Tongue (tissue), 2 donors: ENCODE results near the gene TDRD5. TPM values are rescaled to one million over a fixed set of nuclear protein-coding genes. Genes with fewer than 3 reads are reported as not detected.
"Not testable (repeated sequence)": the region's sequence is repeated elsewhere in the genome, so short reads cannot be mapped to it uniquely, and the experiment has no call there.

Experiments used
- DNase-seq: peaks from one replicate; pipeline ENCODE4 v3.0.0-alpha.2; 2015
- total RNA-seq: library from RNA; depleted of rRNA; stranded (reverse); fragments of >200 nt; gene quantifications from one replicate; pipeline ENCODE4 v1.2.3, GENCODE V29; 2014

Gene TDRD5
- total RNA-seq, 1 donor from 2014 or later = 0.82 TPM

DNA sequence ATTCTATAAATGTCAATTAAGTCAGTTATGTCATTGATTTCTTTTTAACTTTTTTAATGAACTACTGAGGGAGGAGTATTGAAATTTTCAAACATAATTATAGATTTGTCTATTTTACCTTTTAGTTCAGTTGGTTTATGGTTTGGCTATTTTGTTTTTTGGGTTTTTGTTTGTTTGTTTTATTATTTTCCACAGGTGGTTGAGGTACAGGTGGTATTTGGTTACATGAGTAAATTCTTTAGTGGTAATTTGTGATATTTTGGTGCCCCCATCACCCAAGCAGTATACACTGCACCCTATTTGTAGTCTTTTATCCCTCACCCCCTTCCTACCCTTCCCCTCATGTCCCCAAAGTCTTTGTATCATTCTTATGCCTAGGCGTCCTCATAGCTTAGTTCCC is 9.5 kb downstream of the TDRD5 start:
- no peak for DNase-seq

- DNase-seq = no peak
These were observed 20.7 kb downstream of the TDRD5 start for GRCh38 chr1:179612361-179612760.

- no peak for DNase-seq
These were observed 39.1 kb downstream of the TDRD5 start for GRCh38 chr1:179630719-179631118.

GRCh38 chr1:179632868-179633267 is 41.2 kb downstream of the TDRD5 start:
- DNase-seq = no peak

- no peak for DNase-seq
These were observed 45.7 kb downstream of the TDRD5 start for GRCh38 chr1:179637211-179637860.

GRCh38 chr1:179661018-179661417 is 69.4 kb downstream of the TDRD5 start:
- no peak for DNase-seq

GRCh38 chr1:179663810-179664209 is 72.2 kb downstream of the TDRD5 start:
- no peak for DNase-seq

DNA sequence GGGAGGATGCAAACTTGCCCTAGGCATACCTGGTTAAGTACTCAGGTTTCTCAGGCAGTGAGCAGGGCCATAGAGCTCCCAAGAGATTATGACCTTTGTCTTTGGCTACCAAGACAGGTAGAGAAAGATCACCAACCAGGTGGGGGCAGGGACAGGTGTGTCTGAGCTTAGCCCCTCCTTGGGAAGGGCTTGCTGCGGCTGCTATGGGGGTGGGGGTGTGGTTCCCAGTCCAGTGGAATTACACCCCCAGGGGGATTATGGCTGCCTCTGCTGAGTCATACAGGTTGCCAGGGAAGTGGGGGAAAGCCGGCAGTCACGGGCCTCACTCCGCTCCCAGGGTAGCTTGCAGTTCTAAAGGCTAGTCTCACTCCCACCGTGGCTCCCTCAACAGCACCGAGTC is 86.2 kb downstream of the TDRD5 start:
- no peak for DNase-seq

- not testable (repeated sequence) for DNase-seq
These were observed 102.9 kb downstream of the TDRD5 start for GRCh38 chr1:179694530-179694929.

- no peak for DNase-seq
These were observed 111.4 kb downstream of the TDRD5 start for GRCh38 chr1:179702946-179703539.

DNA sequence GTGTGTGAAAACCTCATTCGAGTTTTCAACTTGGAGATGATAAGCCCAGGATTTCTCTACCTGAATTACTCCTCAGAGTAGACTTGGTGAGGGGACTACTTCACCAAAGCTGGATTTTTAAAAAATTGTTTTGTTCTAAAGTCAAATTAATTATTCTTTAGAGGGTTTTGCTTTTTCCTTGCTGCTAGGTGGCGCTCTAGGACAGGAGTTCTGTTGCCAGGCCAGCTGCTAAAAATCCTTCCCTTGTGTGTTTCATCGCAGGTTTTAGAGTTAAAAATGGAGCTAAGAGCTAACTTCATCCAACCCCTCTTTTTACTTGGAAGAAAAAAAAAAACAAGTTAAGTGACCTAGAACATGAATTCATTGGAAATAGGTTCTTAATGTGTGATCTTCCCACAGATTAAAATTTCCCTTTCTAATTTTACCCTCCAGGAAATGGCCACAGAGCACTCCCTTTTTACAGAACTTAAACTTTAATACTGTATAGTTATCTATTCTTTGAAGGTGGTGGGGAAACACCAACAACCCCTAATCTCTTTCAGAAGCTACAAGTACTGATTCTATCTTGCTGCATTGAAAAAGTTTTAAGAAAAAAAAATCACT is 114.8 kb downstream of the TDRD5 start:
- DNase-seq = peak; percentile 91

DNA sequence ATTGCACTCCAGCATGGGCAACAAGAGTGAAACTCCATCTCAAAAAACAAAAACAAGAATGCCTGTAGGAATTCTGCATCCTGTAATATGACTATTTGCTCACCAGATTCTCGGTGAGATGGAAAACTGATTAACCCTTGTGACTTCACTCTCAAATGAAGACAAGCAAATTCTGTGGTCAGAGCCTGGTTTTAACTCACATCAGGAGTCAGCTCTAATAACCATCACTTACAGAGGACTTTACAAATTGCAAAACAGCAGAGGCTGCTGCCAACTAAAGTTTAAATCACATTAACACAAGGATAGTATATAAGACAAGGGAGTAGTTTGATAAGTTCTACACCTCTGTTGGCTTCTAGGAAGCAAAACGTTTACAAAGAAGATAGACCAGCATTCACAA is 115.8 kb downstream of the TDRD5 start:
- DNase-seq = no peak

- DNase-seq = no peak
These were observed 117.0 kb downstream of the TDRD5 start for GRCh38 chr1:179708434-179709195.

DNA sequence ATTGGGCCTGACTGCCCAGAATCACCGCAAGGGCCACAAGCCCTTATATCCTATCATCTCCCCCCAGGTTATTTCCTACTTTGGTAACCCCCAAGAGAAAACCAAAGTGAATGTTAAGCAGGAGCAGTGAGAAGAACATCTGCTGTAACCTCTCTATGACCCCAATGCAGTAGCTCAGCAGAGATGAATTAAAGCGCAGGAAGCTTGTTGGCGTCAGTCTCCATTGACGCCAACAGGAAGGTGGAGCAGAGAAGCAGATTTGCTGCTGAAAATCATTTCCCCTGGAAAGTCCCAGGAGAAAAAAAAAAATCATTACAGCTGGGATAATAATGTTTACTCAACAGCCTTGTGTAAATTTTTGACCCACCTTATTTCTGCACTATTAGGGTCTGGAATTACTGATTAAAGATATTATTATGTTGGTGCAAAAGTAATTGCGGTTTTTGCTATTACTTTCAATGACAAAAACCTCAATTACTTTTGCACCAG is 118.3 kb downstream of the TDRD5 start:
- DNase-seq = peak; percentile 76

GRCh38 chr1:179714159-179714558 is 122.5 kb downstream of the TDRD5 start:
- no peak for DNase-seq

DNA sequence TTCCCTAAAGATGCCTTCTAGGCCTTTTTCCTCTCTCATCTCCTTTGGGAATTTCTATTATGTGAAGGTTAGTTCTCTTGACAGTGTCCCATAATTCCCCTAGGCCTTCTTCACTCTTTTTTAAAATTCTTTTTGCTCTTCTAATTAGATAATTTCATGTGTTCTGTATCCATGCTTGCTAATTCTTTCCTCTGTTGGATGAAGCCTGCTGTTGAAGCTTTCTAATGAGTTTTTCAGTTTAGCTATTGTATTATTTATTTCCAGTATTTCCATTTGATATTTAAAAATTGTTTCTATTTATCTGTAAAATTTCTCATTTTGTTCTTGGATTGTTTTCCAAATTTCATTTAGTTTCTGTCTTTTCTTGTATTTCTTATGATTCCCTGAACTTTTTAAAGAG is 123.0 kb downstream of the TDRD5 start:
- DNase-seq = no peak

DNA sequence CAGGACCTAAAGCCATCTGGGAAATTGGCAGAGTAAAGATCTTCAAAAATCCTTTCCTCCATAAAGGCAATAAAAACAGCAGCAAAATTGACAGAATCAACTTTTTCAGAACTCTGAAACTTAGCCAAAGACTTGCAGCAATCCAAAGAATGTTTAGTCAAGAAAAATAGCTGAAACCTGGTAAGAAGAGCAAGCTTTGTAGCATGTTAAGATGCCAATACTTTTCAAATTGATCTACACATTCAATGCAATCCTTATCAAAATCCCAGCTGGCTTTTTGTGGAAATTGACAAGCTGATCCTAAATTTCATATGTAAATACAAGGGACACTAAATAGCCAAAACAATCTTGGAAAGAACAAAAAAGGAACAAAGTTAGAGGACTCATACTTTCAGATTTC is 127.6 kb downstream of the TDRD5 start:
- DNase-seq = no peak

DNA sequence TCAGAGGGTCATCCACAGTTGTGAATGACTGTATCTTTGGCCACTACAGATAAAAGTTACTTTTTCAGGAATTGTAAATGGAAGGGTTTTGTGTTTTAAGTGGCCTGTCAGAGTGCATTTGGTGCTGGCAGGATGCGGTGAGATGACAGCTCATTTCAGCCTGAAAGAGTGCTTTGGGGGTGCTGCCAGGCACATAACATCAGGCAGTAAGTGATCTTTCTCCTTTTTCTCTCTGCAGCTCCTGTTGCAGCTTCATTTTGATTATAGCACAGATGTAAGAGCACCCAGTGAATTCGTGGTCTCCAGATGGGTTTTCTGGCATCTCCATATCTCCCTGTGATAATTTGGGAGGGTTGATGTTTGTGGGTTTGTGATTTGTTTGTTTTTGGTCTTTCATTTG is 136.6 kb downstream of the TDRD5 start:
- no peak for DNase-seq

DNA sequence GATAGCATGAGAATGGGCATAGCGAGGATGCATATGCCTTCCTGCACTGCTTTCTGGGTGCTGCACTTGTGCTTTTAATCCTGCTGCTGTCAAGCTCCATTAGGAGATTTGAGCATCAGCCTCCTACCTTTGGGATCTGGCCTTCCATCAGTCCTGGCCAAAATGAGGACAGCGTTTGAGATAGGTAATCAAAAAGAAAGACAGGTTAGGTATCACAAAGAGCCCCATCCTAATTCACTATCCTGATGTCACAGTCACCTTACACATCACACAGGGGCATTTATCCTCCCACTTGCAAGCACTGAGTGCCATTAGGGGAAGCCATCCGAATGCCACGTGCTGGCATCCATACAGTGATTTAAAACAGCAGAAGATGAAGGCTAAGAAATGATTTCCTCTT is 138.2 kb downstream of the TDRD5 start:
- DNase-seq = no peak

DNA sequence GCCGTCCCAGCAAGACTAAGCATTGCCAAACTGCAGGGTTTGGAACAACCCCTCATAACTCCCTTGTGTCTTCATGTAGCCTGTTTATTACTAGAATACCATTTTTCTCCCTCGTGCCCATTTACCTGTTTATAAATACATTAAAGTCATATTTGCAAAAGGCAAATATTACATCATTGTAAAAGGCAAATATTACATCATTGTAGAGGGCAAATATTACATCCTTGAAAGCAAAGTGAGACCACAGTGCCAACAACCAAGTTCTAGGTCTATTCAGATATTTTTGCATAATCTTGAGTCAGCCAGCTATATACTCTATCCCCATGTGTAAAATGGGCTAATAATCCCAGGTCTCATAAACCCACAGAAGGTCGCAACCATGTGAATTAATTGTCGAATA is 140.0 kb downstream of the TDRD5 start:
- no peak for DNase-seq
